Stimulated activated CD4-positive, alpha-beta T cell treated with anti-CD3 and anti-CD28 coated beads, TNF-alpha, amount 100 ng/mL, for 4 hours (primary cell): ENCODE data around the gene CHST15.
"Not testable (repeated sequence)": the region's sequence is repeated elsewhere in the genome, so short reads cannot be mapped to it uniquely, and the experiment has no call there.

Experiments used
- DNase-seq, 3 experiments: peaks; one replicate each; pipeline ENCODE4 v3.0.0-alpha.2; 2020; ENCODE audit warnings: low read depth in 3 of 3

The CHST15 gene

GRCh38 chr10:124124769-124125161 lies 31.4 kb upstream of the CHST15 start:
- no peak for DNase-seq

- DNase-seq = no peak
Measured at GRCh38 chr10:124124123-124124768, 30.8 kb upstream of the CHST15 start.

- DNase-seq = no peak
Measured at GRCh38 chr10:124123156-124123555, 29.8 kb upstream of the CHST15 start.

GRCh38 chr10:124122211-124122610 lies 28.8 kb upstream of the CHST15 start:
- DNase-seq = no peak

- no peak for DNase-seq
Measured at GRCh38 chr10:124120410-124121061, 27.1 kb upstream of the CHST15 start.

- DNase-seq = no peak
Measured at GRCh38 chr10:124119946-124120345, 26.5 kb upstream of the CHST15 start.

GRCh38 chr10:124119216-124119615 lies 25.8 kb upstream of the CHST15 start:
- no peak for DNase-seq

GRCh38 chr10:124117833-124118232 lies 24.4 kb upstream of the CHST15 start:
- DNase-seq = no peak

GRCh38 chr10:124117511-124117785 lies 24.1 kb upstream of the CHST15 start:
- DNase-seq = no peak

GRCh38 chr10:124116771-124117510 lies 23.5 kb upstream of the CHST15 start:
- DNase-seq = no peak

GRCh38 chr10:124114696-124115095 lies 21.3 kb upstream of the CHST15 start:
- DNase-seq = no peak

- DNase-seq = no peak
Measured at GRCh38 chr10:124112891-124113580, 19.6 kb upstream of the CHST15 start.

- no peak for DNase-seq
Measured at GRCh38 chr10:124110882-124111281, 17.5 kb upstream of the CHST15 start.

GRCh38 chr10:124109261-124109660 lies 15.9 kb upstream of the CHST15 start:
- no peak for DNase-seq

- DNase-seq = no peak
Measured at GRCh38 chr10:124107072-124107471, 13.7 kb upstream of the CHST15 start.

- no peak for DNase-seq
Measured at GRCh38 chr10:124106241-124106879, 13.0 kb upstream of the CHST15 start.

- DNase-seq = no peak
Measured at GRCh38 chr10:124105594-124105993, 12.2 kb upstream of the CHST15 start.

GRCh38 chr10:124105045-124105444 lies 11.6 kb upstream of the CHST15 start:
- DNase-seq = no peak

GRCh38 chr10:124104011-124104627 lies 10.7 kb upstream of the CHST15 start:
- DNase-seq = no peak

- no peak for DNase-seq
Measured at GRCh38 chr10:124101351-124101750, 8.0 kb upstream of the CHST15 start.

- DNase-seq = not testable (repeated sequence)
Measured at GRCh38 chr10:124100651-124101050, 7.3 kb upstream of the CHST15 start.

- DNase-seq = no peak
Measured at GRCh38 chr10:124100124-124100523, 6.7 kb upstream of the CHST15 start.
